K562 (cell line): ENCODE measurements around the gene CALB2. TPM values are rescaled to one million over a fixed set of nuclear protein-coding genes. Genes with fewer than 3 reads are reported as not detected.
A peak's percentile ranks its signal among the peaks of the same experiment; 100 is the strongest.

Experiments
- ARID4B ChIP-seq: sonication (generic); formaldehyde crosslinking; IDR thresholded peaks from 2 replicates; pipeline ENCODE4 v1.8.0; 2022; ENCODE audit warnings: mild to moderate bottlenecking, missing genetic modification reagents
- CREM ChIP-seq: IDR thresholded peaks from 2 replicates; pipeline ENCODE4 v1.6.1; 2014; ENCODE audit warnings: antibody characterized with exemption, low read depth
- DDX20 ChIP-seq: fragments of 450-650 bp; IDR thresholded peaks from 2 replicates; pipeline ENCODE4 v1.6.1; 2016; ENCODE audit warnings: missing genetic modification characterization, low read depth, mild to moderate bottlenecking, missing compliant biosample characterization, moderate library complexity
- GTF2A2 ChIP-seq: IDR thresholded peaks from 2 replicates; pipeline ENCODE4 v1.6.1; 2016; ENCODE audit warnings: mild to moderate bottlenecking, missing genetic modification characterization, missing compliant biosample characterization
- HSF4 ChIP-seq: fragments of 250-450 bp; sonication (Bioruptor Pico); IDR thresholded peaks from 2 replicates; pipeline ENCODE4 v2.1.2; 2022; ENCODE audit warnings: mild to moderate bottlenecking, moderate library complexity, borderline replicate concordance
- MEF2D ChIP-seq: conservative IDR thresholded peaks from 2 replicates; pipeline ENCODE4 v1.6.1; 2016; ENCODE audit warnings: low read depth, missing genetic modification characterization, missing compliant biosample characterization
- PHF8 ChIP-seq: fragments of 200-600 bp; sonication (generic); IDR thresholded peaks from 2 replicates; pipeline ENCODE4 v1.6.1; 2012; ENCODE audit warnings: mixed run types, mild to moderate bottlenecking, inconsistent platforms, low read length, moderate library complexity, borderline replicate concordance
- PPARD ChIP-seq: fragments of 250-450 bp; sonication (Bioruptor Pico); IDR thresholded peaks from 2 replicates; pipeline ENCODE4 v1.8.0; 2022; ENCODE audit warnings: inconsistent platforms, mild to moderate bottlenecking, moderate library complexity
- RCOR1 ChIP-seq, 2 experiments: IDR thresholded peaks; 2 replicates each; pipeline ENCODE4 v1.6.1; 2012; ENCODE audit warnings: low read depth in 2 of 2, low read length in 2 of 2, borderline replicate concordance in 1 of 2, improper control_type of control experiment in 1 of 2
- SMAD2 ChIP-seq: fragments of 150-350 bp; IDR thresholded peaks from 2 replicates; pipeline ENCODE4 v1.6.1; 2014; ENCODE audit warnings: low read depth, mild to moderate bottlenecking, low read length
- SRSF7 ChIP-seq: fragments of 200-400 bp; formaldehyde crosslinking; optimal IDR thresholded peaks from 2 replicates; pipeline ENCODE3; 2017; ENCODE audit warnings: mild to moderate bottlenecking, low read depth, low read length
- STAT5A ChIP-seq: IDR thresholded peaks from 2 replicates; pipeline ENCODE4 v1.6.1; 2012; ENCODE audit warnings: low read length, inconsistent platforms, borderline replicate concordance
- TCF3 ChIP-seq: sonication (generic); formaldehyde crosslinking; IDR thresholded peaks from 2 replicates; pipeline ENCODE4 v1.4.0; 2020; ENCODE audit warnings: mild to moderate bottlenecking, missing genetic modification reagents
- THRB ChIP-seq: fragments of 450-650 bp; formaldehyde crosslinking; conservative IDR thresholded peaks from 2 replicates; pipeline ENCODE4 v1.4.0; 2022; ENCODE audit warnings: mild to moderate bottlenecking, missing genetic modification characterization
- YBX1 ChIP-seq: fragments of 450-650 bp; IDR thresholded peaks from 2 replicates; pipeline ENCODE4 v1.7.1; 2016; ENCODE audit warnings: mild to moderate bottlenecking
- ZNF253 ChIP-seq: fragments of 250-450 bp; sonication (Bioruptor Pico); conservative IDR thresholded peaks from 2 replicates; pipeline ENCODE4 v1.6.1; 2021; ENCODE audit warnings: mild to moderate bottlenecking
- polyA plus RNA-seq, 8 experiments: library from polyadenylated mRNA; depleted of rRNA in 4 of 8; stranded (reverse) in 5 of 8; unstranded in 3 of 8; fragments of >200 nt; fragmentation: Nextera tagmentation in 2 of 8; fragmentation: Illumina TruSeq in 1 of 8; extraction: Ambion mirVana in 2 of 8; extraction: Trizol in 1 of 8; gene quantifications; 2 replicates each; pipeline versions ENCODE4 v1.2.1 to v1.2.3, GENCODE V29; 2011 to 2014; ENCODE audit warnings: inconsistent platforms in 1 of 8, missing spikeins in 1 of 8
- total RNA-seq, 7 experiments: library from RNA; depleted of rRNA in 6 of 7; stranded (reverse); fragments of >200 nt in 6 of 7; fragmentation: Illumina TruSeq in 2 of 7; extraction: Trizol in 2 of 7; gene quantifications; 2 replicates each; pipeline versions ENCODE4 v1.2.1 to v1.2.3, GENCODE V29; 2011 to 2021; ENCODE audit warnings: low replicate concordance in 1 of 7
- TF ChIP-seq, protein P1 (sequence below): fragments of 450-650 bp; formaldehyde crosslinking; IDR thresholded peaks from 2 replicates; pipeline ENCODE4 v1.4.0; 2020; ENCODE audit warnings: mild to moderate bottlenecking, mixed read lengths
- TF ChIP-seq, protein P2 (sequence below): fragments of 250-450 bp; sonication (Bioruptor Pico); IDR thresholded peaks from 2 replicates; pipeline ENCODE4 v1.4.0; 2020; ENCODE audit warnings: mild to moderate bottlenecking, moderate library complexity, borderline replicate concordance

CALB2 gene
- total and polyA plus RNA-seq, 9 of the 15 experiments (the other 6 are each of a cell fraction or from before 2014, with no cell fraction given) = not detected

GRCh38 chr16:71430744-71431143, 72.2 kb downstream of the CALB2 start (continued):
- no peak for TF ChIP-seq PPARD
- no peak for TF ChIP-seq GTF2A2 (tag)
- TF ChIP-seq THRB (CRISPR knock-in tag) = no peak
- TF ChIP-seq, protein P1, sequence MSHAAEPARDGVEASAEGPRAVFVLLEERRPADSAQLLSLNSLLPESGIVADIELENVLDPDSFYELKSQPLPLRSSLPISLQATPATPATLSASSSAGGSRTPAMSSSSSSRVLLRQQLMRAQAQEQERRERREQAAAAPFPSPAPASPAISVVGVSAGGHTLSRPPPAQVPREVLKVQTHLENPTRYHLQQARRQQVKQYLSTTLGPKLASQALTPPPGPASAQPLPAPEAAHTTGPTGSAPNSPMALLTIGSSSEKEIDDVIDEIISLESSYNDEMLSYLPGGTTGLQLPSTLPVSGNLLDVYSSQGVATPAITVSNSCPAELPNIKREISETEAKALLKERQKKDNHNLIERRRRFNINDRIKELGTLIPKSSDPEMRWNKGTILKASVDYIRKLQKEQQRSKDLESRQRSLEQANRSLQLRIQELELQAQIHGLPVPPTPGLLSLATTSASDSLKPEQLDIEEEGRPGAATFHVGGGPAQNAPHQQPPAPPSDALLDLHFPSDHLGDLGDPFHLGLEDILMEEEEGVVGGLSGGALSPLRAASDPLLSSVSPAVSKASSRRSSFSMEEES (CRISPR knock-in tag) = no peak
- peak; percentile 78; the same call in 1 of the 2 replicates for TF ChIP-seq STAT5A
- no peak for TF ChIP-seq YBX1
- no peak for TF ChIP-seq SMAD2
- TF ChIP-seq SRSF7 = no peak
- TF ChIP-seq TCF3 = peak; percentile 90
- TF ChIP-seq CREM = peak; percentile 49; the same call in 1 of the 2 replicates
- TF ChIP-seq ZNF253 = no peak
- TF ChIP-seq MEF2D = peak; percentile 58; the same call in 1 of the 2 replicates
- no peak for TF ChIP-seq PHF8
- TF ChIP-seq RCOR1 (IDR thresholded peaks at IDR 0.05; ENCODE audit: borderline replicate concordance in 1 of 2, low read depth in 2 of 2, low read length in 2 of 2) = peak; percentile 59 to 94; a peak in 3 of 4 replicates
- TF ChIP-seq HSF4 (CRISPR knock-in tag) = no peak
- TF ChIP-seq, protein P2, sequence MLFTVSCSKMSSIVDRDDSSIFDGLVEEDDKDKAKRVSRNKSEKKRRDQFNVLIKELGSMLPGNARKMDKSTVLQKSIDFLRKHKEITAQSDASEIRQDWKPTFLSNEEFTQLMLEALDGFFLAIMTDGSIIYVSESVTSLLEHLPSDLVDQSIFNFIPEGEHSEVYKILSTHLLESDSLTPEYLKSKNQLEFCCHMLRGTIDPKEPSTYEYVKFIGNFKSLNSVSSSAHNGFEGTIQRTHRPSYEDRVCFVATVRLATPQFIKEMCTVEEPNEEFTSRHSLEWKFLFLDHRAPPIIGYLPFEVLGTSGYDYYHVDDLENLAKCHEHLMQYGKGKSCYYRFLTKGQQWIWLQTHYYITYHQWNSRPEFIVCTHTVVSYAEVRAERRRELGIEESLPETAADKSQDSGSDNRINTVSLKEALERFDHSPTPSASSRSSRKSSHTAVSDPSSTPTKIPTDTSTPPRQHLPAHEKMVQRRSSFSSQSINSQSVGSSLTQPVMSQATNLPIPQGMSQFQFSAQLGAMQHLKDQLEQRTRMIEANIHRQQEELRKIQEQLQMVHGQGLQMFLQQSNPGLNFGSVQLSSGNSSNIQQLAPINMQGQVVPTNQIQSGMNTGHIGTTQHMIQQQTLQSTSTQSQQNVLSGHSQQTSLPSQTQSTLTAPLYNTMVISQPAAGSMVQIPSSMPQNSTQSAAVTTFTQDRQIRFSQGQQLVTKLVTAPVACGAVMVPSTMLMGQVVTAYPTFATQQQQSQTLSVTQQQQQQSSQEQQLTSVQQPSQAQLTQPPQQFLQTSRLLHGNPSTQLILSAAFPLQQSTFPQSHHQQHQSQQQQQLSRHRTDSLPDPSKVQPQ = no peak
- TF ChIP-seq ARID4B = no peak
- TF ChIP-seq DDX20 = no peak
